Medulla oblongata (tissue), 1 donor: ENCODE data around the gene ZFHX3.

Source experiments
- DNase-seq: peaks from one replicate; pipeline ENCODE4 v3.0.0-alpha.2; 2015; ENCODE audit errors: extremely low spot score

The ZFHX3 gene

GRCh38 chr16:72977127-72977526 lies 70.8 kb downstream of the ZFHX3 start:
- DNase-seq: no peak

GRCh38 chr16:72976438-72977064 lies 71.4 kb downstream of the ZFHX3 start:
- DNase-seq: no peak

GRCh38 chr16:72975809-72976437 lies 72.0 kb downstream of the ZFHX3 start:
- DNase-seq: no peak

GRCh38 chr16:72974142-72974769 lies 73.7 kb downstream of the ZFHX3 start:
- no peak for DNase-seq

GRCh38 chr16:72972878-72973571 lies 74.9 kb downstream of the ZFHX3 start:
- no peak for DNase-seq

GRCh38 chr16:72971370-72971769 lies 76.6 kb downstream of the ZFHX3 start:
- no peak for DNase-seq

- no peak for DNase-seq
Measured at GRCh38 chr16:72970656-72971055, 77.3 kb downstream of the ZFHX3 start.

- no peak for DNase-seq
Measured at GRCh38 chr16:72969812-72970211, 78.1 kb downstream of the ZFHX3 start.

- no peak for DNase-seq
Measured at GRCh38 chr16:72969146-72969545, 78.8 kb downstream of the ZFHX3 start.

GRCh38 chr16:72967941-72968340 lies 80.0 kb downstream of the ZFHX3 start:
- DNase-seq: no peak

- peak; percentile 32 for DNase-seq
Measured at GRCh38 chr16:72963533-72964315, 84.2 kb downstream of the ZFHX3 start.

DNA sequence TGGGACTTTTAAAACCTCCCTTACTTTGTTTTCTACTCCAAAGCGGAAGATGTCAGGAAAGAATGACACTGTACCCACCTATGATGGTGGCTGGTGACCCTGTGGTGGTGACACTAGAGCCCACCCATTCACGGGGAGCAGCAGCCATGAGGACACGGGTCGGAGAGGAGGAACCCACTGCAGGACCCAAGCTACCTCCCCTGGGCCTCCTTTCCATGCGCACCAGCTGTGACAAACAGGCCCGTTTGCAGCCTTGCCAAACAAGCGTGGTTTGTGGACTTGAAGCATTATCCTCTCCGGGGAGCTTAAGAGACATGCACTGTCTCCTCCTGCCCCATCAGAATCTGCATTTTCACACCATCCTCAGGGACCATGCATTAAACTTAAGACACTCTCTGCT lies 85.6 kb downstream of the ZFHX3 start:
- no peak for DNase-seq

DNA sequence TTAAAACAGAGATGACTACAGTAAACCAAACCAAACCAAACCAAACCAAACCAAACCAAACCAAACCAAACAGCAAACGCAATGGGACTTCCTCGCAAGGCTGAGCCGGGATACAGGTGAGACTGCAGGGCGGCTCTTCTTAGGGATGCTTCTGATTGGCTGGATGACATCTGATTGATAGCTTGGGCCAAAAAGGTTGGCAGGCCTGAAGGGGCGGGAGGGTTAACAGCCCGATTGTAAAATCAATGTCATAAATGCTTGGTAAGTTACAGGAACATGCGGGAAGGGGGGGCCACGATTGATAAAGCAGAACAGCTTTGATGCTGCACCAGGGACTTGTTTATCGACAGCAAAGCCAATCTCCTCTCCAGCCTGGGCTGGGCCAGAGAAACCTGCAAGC lies 86.1 kb downstream of the ZFHX3 start:
- no peak for DNase-seq

- DNase-seq: no peak
Measured at GRCh38 chr16:72961115-72961832, 86.7 kb downstream of the ZFHX3 start.

GRCh38 chr16:72960101-72960500 lies 87.8 kb downstream of the ZFHX3 start:
- no peak for DNase-seq

DNA sequence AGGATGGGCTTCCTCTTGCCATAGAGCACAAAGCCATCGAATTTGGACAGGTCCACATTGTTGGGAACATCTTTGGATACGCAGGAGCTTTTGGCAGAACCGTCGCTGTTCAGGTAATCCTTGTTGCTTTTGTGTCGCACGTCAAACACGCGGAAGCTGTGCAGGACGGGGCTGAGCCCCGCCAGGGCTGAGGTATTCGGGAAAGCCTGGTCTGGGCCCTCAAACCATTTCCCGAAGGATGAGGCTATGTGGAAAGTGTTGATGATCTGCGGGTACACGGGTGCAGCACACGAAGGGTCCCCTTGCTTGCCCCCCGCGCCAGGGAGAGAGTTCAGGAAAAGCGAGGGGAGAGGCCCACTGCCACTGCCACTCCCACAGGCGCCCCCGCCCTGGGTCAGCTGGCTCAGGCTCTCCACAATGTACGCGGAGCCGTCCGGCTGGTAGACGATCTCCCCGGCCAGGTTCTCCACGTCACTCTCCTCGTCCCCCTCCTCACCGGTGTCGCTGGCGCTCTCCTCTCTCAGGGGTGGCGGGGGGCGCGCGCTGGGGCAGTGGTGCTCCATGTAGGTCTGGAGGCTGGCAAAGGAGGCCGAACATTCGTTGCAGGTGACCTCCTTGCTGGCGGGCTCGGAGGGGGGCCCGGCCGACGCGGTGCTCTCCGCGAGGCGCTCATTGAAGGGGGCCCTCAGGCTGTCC lies 88.5 kb downstream of the ZFHX3 start:
- no peak for DNase-seq

GRCh38 chr16:72958522-72959076 lies 89.3 kb downstream of the ZFHX3 start:
- no peak for DNase-seq

- DNase-seq: no peak
Measured at GRCh38 chr16:72957303-72958277, 90.3 kb downstream of the ZFHX3 start.
